ENCODE data around the gene PDIK1L. TPM values are rescaled to one million over a fixed set of nuclear protein-coding genes. Genes with fewer than 3 reads are reported as not detected.
A peak's percentile ranks its signal among the peaks of the same experiment; 100 is the strongest.

Gene PDIK1L
- total and polyA plus RNA-seq, 9 of the 15 experiments (the other 6 are each of a cell fraction or from before 2014, with no cell fraction given): 12.8 to 30.2 (median 21.5) TPM

- Histone ChIP-seq H3K9me3 (replicated peaks; ENCODE audit: control insufficient read depth, insufficient read depth, low read depth, low read length) (no peaks in the 10 kb centered on the region), H3K4me2 (ENCODE audit: insufficient read depth, low read length) (peak overlapping the region; percentile 28; the same call in 1 of the 2 replicates), H3K9me1 (ENCODE audit: control insufficient read depth, insufficient read depth, low read length) (no peaks in the 10 kb centered on the region), H3K79me2 (ENCODE audit: control insufficient read depth, insufficient read depth, low read length) (peaks cover 64% of the 10 kb centered on the region), H3K4me1 (replicated peaks in 1 of 2; ENCODE audit: control insufficient read depth in 2 of 2, insufficient read depth in 2 of 2, low read length in 2 of 2) (peaks cover 34 to 82% of the 10 kb centered on the region in 2 experiments), H3K27me3 (ENCODE audit: control insufficient read depth in 2 of 2, insufficient read depth in 2 of 2, low read length in 2 of 2) (no peaks in the 10 kb centered on the region), H3K4me3 (no peak overlapping the region), H4K20me1 (replicated peaks; ENCODE audit: control insufficient read depth, insufficient read depth, low read length) (no peaks in the 10 kb centered on the region), H2AFZ (ENCODE audit: low read depth, low read length) (no peak overlapping the region), H3K27ac (ENCODE audit: extremely low read depth, low read depth, low read length) (peak overlapping the region; percentile 99), H3K9ac (ENCODE audit: insufficient read depth in 1 of 2, low read depth in 2 of 2, low read length in 2 of 2) (peak overlapping the region in 1 of 2 experiments; percentile 97; a peak in 3 of 4 replicates), H3K36me3 (ENCODE audit: control insufficient read depth, insufficient read depth, low read length) (peaks cover 35% of the 10 kb centered on the region)
- in situ Hi-C loops (cut with MboI) (no loop called here), intact Hi-C loops (cut with micrococcal nuclease) (loop anchor here (1.0 to 2.0 kb wide), 2 partner anchors 15 to 17 kb away; partner anchors contain the start of gene PDIK1L)
- 0% methylated on average over 1 of the region's 1 CpG for WGBS (ENCODE audit: insufficient coverage, low coverage, missing lambda C conversion rate)
- CTCF ChIA-PET (ENCODE audit: low intra/inter-chr PET ratio): interaction anchor here (1.3 kb wide), 1 partner anchor 36 kb away, joined by 3 read pairs; no protein-coding TSS in a partner anchor
- POLR2A ChIA-PET: interaction anchor here (0.7 to 13.3 kb wide), 23 partner anchors 8 to 346 kb away, joined by 3 to 237 read pairs (median 5); partner anchors contain the start of genes CEP85, HMGN2, PDIK1L and ZNF593
- no peak for DNase-seq (ENCODE audit: extremely low read depth in 1 of 4, low spot score in 3 of 4)
- TSS peak; percentile 94 for BruUV-seq (replicated peaks)
- no peak for ATAC-seq
- no peak for FAIRE-seq
- 0 out of 2 replicates have a peak, but pooled peaks have one; percentile 41 for TF ChIP-seq HOXB6 (CRISPR knock-in tag; IDR thresholded peaks at IDR 0.05; ENCODE audit: borderline replicate concordance)
- TF ChIP-seq MCM7 (IDR thresholded peaks at IDR 0.05): no peak
- TF ChIP-seq ZKSCAN1 (IDR thresholded peaks at IDR 0.05; ENCODE audit: low read depth, low read length): no peak
- TF ChIP-seq SIX5 (IDR thresholded peaks at IDR 0.05; ENCODE audit: borderline replicate concordance in 1 of 2, insufficient read depth in 1 of 2, low read depth in 1 of 2, low read length in 2 of 2): no peak
- no peak for TF ChIP-seq EWSR1 (IDR thresholded peaks at IDR 0.05; ENCODE audit: borderline replicate concordance, low read depth, partially characterized antibody)
- TF ChIP-seq ZNF444 (CRISPR knock-in tag; IDR thresholded peaks at IDR 0.05): peak; percentile 28; the same call in 1 of the 2 replicates
- no peak for TF ChIP-seq ZNF830 (CRISPR knock-in tag; IDR thresholded peaks at IDR 0.05)
- TF ChIP-seq ZZZ3 (IDR thresholded peaks at IDR 0.05): 0 out of 2 replicates have a peak, but pooled peaks have one; percentile 30
- TF ChIP-seq, protein P1, sequence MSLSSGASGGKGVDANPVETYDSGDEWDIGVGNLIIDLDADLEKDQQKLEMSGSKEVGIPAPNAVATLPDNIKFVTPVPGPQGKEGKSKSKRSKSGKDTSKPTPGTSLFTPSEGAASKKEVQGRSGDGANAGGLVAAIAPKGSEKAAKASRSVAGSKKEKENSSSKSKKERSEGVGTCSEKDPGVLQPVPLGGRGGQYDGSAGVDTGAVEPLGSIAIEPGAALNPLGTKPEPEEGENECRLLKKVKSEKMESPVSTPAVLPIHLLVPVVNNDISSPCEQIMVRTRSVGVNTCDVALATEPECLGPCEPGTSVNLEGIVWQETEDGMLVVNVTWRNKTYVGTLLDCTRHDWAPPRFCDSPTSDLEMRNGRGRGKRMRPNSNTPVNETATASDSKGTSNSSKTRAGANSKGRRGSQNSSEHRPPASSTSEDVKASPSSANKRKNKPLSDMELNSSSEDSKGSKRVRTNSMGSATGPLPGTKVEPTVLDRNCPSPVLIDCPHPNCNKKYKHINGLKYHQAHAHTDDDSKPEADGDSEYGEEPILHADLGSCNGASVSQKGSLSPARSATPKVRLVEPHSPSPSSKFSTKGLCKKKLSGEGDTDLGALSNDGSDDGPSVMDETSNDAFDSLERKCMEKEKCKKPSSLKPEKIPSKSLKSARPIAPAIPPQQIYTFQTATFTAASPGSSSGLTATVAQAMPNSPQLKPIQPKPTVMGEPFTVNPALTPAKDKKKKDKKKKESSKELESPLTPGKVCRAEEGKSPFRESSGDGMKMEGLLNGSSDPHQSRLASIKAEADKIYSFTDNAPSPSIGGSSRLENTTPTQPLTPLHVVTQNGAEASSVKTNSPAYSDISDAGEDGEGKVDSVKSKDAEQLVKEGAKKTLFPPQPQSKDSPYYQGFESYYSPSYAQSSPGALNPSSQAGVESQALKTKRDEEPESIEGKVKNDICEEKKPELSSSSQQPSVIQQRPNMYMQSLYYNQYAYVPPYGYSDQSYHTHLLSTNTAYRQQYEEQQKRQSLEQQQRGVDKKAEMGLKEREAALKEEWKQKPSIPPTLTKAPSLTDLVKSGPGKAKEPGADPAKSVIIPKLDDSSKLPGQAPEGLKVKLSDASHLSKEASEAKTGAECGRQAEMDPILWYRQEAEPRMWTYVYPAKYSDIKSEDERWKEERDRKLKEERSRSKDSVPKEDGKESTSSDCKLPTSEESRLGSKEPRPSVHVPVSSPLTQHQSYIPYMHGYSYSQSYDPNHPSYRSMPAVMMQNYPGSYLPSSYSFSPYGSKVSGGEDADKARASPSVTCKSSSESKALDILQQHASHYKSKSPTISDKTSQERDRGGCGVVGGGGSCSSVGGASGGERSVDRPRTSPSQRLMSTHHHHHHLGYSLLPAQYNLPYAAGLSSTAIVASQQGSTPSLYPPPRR (CRISPR knock-in tag; IDR thresholded peaks at IDR 0.05; ENCODE audit: borderline replicate concordance): no peak
- TF ChIP-seq TGIF2 (CRISPR knock-in tag; IDR thresholded peaks at IDR 0.05): no peak
- TF ChIP-seq MLX (CRISPR knock-in tag; conservative IDR thresholded peaks at IDR 0.05): peak in 1 of 2 experiments; percentile 78; a peak in 1 of 4 replicates
- 0 out of 2 replicates have a peak, but pooled peaks have one; percentile 46 for TF ChIP-seq ZBTB17 (CRISPR knock-in tag; IDR thresholded peaks at IDR 0.05)
- peak; percentile 18 for TF ChIP-seq SMARCB1 (IDR thresholded peaks at IDR 0.05; ENCODE audit: insufficient read length, low read depth)
- TF ChIP-seq, protein P2, sequence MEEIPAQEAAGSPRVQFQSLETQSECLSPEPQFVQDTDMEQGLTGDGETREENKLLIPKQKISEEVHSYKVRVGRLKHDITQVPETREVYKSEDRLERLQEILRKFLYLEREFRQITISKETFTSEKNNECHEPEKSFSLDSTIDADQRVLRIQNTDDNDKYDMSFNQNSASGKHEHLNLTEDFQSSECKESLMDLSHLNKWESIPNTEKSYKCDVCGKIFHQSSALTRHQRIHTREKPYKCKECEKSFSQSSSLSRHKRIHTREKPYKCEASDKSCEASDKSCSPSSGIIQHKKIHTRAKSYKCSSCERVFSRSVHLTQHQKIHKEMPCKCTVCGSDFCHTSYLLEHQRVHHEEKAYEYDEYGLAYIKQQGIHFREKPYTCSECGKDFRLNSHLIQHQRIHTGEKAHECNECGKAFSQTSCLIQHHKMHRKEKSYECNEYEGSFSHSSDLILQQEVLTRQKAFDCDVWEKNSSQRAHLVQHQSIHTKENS (CRISPR knock-in tag; IDR thresholded peaks at IDR 0.05): 0 out of 2 replicates have a peak, but pooled peaks have one; percentile 30
Observed at GRCh38 chr1:26125946-26126320, 14.3 kb downstream of the PDIK1L start.
